Stimulated activated naive B cell treated with anti-CD40 and anti-IgM and Interleukin-4, amounts not matched to agents 10 μg/mL and 1 μg/mL and 100 μg/mL, for 72 hours (primary cell): Measurements from ENCODE around the gene CDHR1.
A peak's percentile ranks its signal among the peaks of the same experiment; 100 is the strongest.

Experiments used
- ATAC-seq, 2 donors: fragments of 150-1000 bp; cut with Tn5 transposase; replicated peaks; 2 replicates each; pipeline ENCODE4 v1.10.0; 2021; ENCODE audit warnings: moderate library complexity in 1 of 2
- DNase-seq: peaks from one replicate; pipeline ENCODE4 v3.0.0; 2021
- H3K27ac Mint-ChIP-seq: one replicate; pipeline ENCODE4 v1.8.0; 2022; ENCODE audit warnings: mild to moderate bottlenecking, mixed read lengths
- H3K27me3 Mint-ChIP-seq, 2 donors: one replicate each; pipeline ENCODE4 v1.8.0; 2022; ENCODE audit warnings: mixed read lengths in 2 of 2
- H3K36me3 Mint-ChIP-seq, 2 donors: one replicate each; pipeline ENCODE4 v1.8.0; 2022; ENCODE audit warnings: mixed read lengths in 2 of 2, mild to moderate bottlenecking in 1 of 2
- H3K4me1 Mint-ChIP-seq, 2 donors: one replicate each; pipeline ENCODE4 v1.8.0; 2022; ENCODE audit warnings: mixed read lengths in 2 of 2, mild to moderate bottlenecking in 1 of 2
- H3K4me3 Mint-ChIP-seq, 2 donors: one replicate each; pipeline ENCODE4 v1.8.0; 2022; ENCODE audit warnings: mild to moderate bottlenecking in 2 of 2, mixed read lengths in 2 of 2, moderate library complexity in 1 of 2
- H3K9me3 Mint-ChIP-seq, 2 donors: one replicate each; pipeline ENCODE4 v1.8.0; 2022; ENCODE audit warnings: mixed read lengths in 2 of 2, mild to moderate bottlenecking in 1 of 2

CDHR1 gene

GRCh38 chr10:84214612-84215235 lies 20.4 kb downstream of the CDHR1 start:
- Mint-ChIP-seq H3K9me3 (peaks cover 4 to 7% of the 10 kb centered on the region in 2 donors), H3K27ac (no peak overlapping the region), H3K4me3 (peak overlapping the region in 1 of 2 donors; percentile 30), H3K4me1 (peaks cover 0 to 2% of the 10 kb centered on the region in 2 donors), H3K36me3 (no peaks in the 10 kb centered on the region), H3K27me3 (peaks cover 8 to 18% of the 10 kb centered on the region in 2 donors)
- peak; percentile 58 to 82 for ATAC-seq
- DNase-seq: peak; percentile 13

DNA sequence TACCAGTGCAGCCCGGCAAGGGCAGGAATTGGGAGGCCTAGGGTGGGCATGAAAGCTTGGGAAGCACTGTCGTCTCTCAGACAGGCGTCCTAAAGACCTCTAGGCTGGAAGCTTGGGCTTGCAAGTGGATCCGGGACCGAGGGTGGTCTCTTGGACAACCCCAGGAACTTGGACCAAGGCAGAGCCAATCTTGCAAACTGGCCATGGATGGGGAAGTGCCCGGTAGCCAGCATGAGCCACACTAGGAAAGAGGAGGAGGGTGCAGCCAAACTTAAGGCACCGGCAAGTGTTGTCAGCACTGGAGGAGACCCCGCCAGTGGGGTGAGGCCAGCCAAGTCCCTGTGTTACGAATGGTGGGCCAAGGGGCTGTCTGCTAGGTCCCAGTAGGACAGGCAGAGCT lies 22.5 kb downstream of the CDHR1 start:
- H3K36me3 Mint-ChIP-seq: no peaks in the 10 kb centered on the region
- peaks cover 13 to 22% of the 10 kb centered on the region in 2 donors for H3K27me3 Mint-ChIP-seq
- ATAC-seq: no peak
- H3K9me3 Mint-ChIP-seq: peaks cover 4 to 7% of the 10 kb centered on the region in 2 donors
- DNase-seq: no peak
- no peak overlapping the region for H3K27ac Mint-ChIP-seq
- H3K4me1 Mint-ChIP-seq: peaks cover 0 to 2% of the 10 kb centered on the region in 2 donors
- no peak overlapping the region for H3K4me3 Mint-ChIP-seq

DNA sequence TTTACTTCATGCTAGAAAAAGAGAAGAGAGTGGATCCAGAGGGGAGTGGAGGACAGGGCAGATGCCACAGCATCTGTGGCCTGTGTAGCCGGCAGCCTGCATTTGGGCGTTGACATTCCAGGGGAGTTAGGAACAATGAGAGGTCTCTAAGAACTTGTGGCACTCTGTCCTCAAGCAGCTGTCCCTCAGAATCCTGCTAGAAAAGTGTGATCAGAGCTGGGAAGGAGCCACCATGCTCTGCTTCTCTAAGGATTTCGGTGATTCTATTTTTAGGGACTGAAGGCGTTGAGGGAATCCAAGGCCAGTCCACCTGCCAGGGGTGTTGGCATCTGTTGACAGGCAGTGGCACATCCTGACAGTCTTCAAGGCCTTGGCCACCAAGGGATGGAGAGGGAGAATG lies 23.4 kb downstream of the CDHR1 start:
- H3K36me3 Mint-ChIP-seq: no peaks in the 10 kb centered on the region
- no peak overlapping the region for H3K4me3 Mint-ChIP-seq
- H3K27me3 Mint-ChIP-seq: peaks cover 13 to 25% of the 10 kb centered on the region in 2 donors
- H3K4me1 Mint-ChIP-seq: peaks cover 0 to 2% of the 10 kb centered on the region in 2 donors
- ATAC-seq (no peak), DNase-seq (no peak)
- H3K27ac Mint-ChIP-seq: no peak overlapping the region
- H3K9me3 Mint-ChIP-seq: peaks cover 4 to 7% of the 10 kb centered on the region in 2 donors

DNA sequence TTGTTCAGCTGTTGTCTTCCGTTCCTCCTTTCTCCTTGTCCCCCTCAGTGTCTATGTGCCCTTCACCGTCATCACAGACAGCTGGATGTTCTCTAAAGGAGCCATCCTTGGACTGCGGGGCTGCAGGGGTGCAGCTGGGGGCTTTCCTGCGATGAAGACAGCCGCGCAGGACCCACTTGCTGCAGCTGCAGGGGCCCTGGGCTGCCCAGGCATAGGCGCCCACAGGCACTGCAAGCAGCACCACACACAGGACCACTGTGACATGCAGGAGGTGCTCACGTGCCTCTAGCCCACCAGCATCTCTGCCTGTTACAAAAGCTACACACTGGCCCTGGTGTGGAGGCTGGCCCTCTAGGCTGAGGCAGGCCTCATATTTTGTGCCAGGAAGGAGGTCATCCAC lies 27.6 kb downstream of the CDHR1 start:
- Mint-ChIP-seq H3K27me3 (peaks cover 24 to 25% of the 10 kb centered on the region in 2 donors), H3K4me1 (no peaks in the 10 kb centered on the region), H3K9me3 (peaks cover 4 to 7% of the 10 kb centered on the region in 2 donors), H3K36me3 (no peaks in the 10 kb centered on the region), H3K27ac (no peak overlapping the region), H3K4me3 (no peak overlapping the region)
- DNase-seq (no peak), ATAC-seq (no peak)

DNA sequence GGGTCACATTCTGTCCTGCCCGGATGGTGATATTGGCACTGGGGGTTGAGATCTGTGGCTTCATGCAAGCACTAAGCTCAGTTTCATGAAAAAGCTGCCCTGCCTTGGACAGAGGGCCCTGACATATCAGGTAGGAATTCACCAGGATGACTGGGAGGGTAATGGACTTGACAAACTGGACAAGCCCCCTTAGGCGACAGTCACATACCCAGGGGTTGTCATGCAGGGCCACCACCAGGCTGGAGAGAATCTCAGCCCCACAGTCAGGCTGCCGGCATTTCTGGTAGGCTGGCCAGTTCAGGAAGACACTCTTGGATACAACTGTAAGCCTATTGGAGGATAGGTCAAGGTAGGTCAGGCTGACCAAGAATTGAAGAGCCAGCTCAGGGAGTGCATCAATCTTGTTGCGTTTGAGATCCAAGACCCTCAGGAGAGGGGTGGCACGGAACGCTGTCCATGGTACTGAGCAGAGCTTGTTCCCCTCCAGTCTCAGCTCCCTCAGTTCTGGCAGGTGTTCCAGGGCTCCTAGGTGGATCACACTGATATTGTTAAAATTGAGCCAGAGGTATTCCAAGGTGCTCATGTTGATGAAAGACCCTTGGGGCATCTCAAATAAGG lies 30.2 kb downstream of the CDHR1 start:
- DNase-seq (no peak), ATAC-seq (no peak)
- no peak overlapping the region for H3K4me3 Mint-ChIP-seq

GRCh38 chr10:84225427-84226173 lies 31.3 kb downstream of the CDHR1 start, which contains the start of gene LRIT2:
Gene LRIT2 (minus strand): TSS chr10:84225544. CDS start chr10:84225520, 24 bp downstream.
- Mint-ChIP-seq H3K27me3 (peaks cover 16 to 35% of the 10 kb centered on the region in 2 donors), H3K9me3 (peaks cover 0 to 5% of the 10 kb centered on the region in 2 donors), H3K36me3 (no peaks in the 10 kb centered on the region), H3K4me1 (no peaks in the 10 kb centered on the region), H3K4me3 (no peak within 1 kb of the TSS), H3K27ac (no peak within 1 kb of the TSS)
- DNase-seq (no peak), ATAC-seq (no peak)

More for the DNA sequence above, 30.2 kb downstream of the CDHR1 start:
- peaks cover 2 to 5% of the 10 kb centered on the region in 2 donors for H3K9me3 Mint-ChIP-seq
- no peak overlapping the region for H3K27ac Mint-ChIP-seq
- H3K27me3 Mint-ChIP-seq: peaks cover 16 to 37% of the 10 kb centered on the region in 2 donors
- no peaks in the 10 kb centered on the region for H3K4me1 Mint-ChIP-seq
- no peaks in the 10 kb centered on the region for H3K36me3 Mint-ChIP-seq

- DNase-seq: no peak
- Mint-ChIP-seq H3K9me3 (peaks cover 0 to 5% of the 10 kb centered on the region in 2 donors), H3K27me3 (peaks cover 14 to 29% of the 10 kb centered on the region in 2 donors), H3K4me1 (no peaks in the 10 kb centered on the region), H3K36me3 (no peaks in the 10 kb centered on the region), H3K27ac (no peak overlapping the region), H3K4me3 (no peak overlapping the region)
- no peak for ATAC-seq
These were observed 32.3 kb downstream of the CDHR1 start for GRCh38 chr10:84226616-84227015.

DNA sequence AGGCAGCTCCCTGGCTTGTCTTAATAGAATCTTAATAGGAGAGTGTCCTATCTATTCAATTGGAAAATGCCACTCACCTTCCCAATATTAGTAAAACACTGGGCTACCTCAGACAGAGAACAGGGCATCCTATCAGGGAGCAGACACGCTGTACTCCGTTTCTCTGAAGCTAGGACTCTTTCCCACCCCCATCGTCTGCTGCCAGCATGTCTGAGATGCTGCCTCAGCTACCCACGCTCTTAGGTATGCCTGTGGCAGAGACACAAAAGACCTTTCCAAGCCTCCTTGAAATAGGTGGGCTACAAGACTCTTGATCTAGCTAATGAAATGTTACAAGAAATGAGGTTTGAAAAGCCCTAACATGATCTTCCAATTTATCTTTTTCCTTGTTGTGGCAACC lies 33.5 kb downstream of the CDHR1 start:
- H3K4me3 Mint-ChIP-seq: no peak overlapping the region
- H3K9me3 Mint-ChIP-seq: peaks cover 0 to 5% of the 10 kb centered on the region in 2 donors
- peaks cover 13 to 35% of the 10 kb centered on the region in 2 donors for H3K27me3 Mint-ChIP-seq
- no peak overlapping the region for H3K27ac Mint-ChIP-seq
- ATAC-seq: no peak
- DNase-seq: no peak
- no peaks in the 10 kb centered on the region for H3K36me3 Mint-ChIP-seq
- no peaks in the 10 kb centered on the region for H3K4me1 Mint-ChIP-seq

- ATAC-seq: no peak
- H3K27ac Mint-ChIP-seq: no peak overlapping the region
- DNase-seq: no peak
- peaks cover 9 to 21% of the 10 kb centered on the region in 2 donors for H3K27me3 Mint-ChIP-seq
- H3K4me1 Mint-ChIP-seq: no peaks in the 10 kb centered on the region
- no peak overlapping the region for H3K4me3 Mint-ChIP-seq
- H3K36me3 Mint-ChIP-seq: no peaks in the 10 kb centered on the region
- peaks cover 0 to 5% of the 10 kb centered on the region in 2 donors for H3K9me3 Mint-ChIP-seq
These were observed 36.0 kb downstream of the CDHR1 start for GRCh38 chr10:84230359-84230758.

GRCh38 chr10:84232376-84232775 lies 38.0 kb downstream of the CDHR1 start:
- ATAC-seq: no peak
- Mint-ChIP-seq H3K27me3 (peaks cover 13 to 30% of the 10 kb centered on the region in 2 donors), H3K4me3 (no peak overlapping the region)

DNA sequence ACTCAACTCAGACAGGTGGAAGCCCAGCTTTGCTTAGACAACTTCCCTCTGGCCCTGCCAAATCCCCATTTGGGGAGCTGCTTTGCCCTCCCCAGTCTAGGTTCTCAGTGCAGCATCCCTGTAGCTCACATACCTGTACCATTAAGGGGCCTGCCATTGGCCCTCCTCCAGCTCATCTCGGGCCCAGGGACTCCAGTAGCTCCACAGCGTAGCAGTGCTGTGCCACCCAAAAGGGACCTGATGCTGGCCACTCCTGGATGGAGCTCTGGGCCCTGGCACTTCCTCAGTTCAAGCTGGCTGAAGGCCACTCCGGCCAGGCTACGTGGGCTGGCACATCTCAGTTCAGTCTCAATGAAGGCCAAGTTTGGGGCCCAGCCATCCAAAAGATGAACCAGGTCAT lies 39.6 kb downstream of the CDHR1 start:
- Mint-ChIP-seq H3K27me3 (peaks cover 17 to 19% of the 10 kb centered on the region in 2 donors), H3K4me1 (no peaks in the 10 kb centered on the region), H3K36me3 (no peaks in the 10 kb centered on the region), H3K4me3 (no peak overlapping the region), H3K27ac (no peak overlapping the region), H3K9me3 (peaks cover 0 to 1% of the 10 kb centered on the region in 2 donors)
- DNase-seq (no peak), ATAC-seq (no peak)

More at GRCh38 chr10:84232376-84232775, 38.0 kb downstream of the CDHR1 start:
- peaks cover 0 to 5% of the 10 kb centered on the region in 2 donors for H3K9me3 Mint-ChIP-seq
- no peaks in the 10 kb centered on the region for H3K4me1 Mint-ChIP-seq
- no peak overlapping the region for H3K27ac Mint-ChIP-seq
- H3K36me3 Mint-ChIP-seq: no peaks in the 10 kb centered on the region
- DNase-seq: no peak

DNA sequence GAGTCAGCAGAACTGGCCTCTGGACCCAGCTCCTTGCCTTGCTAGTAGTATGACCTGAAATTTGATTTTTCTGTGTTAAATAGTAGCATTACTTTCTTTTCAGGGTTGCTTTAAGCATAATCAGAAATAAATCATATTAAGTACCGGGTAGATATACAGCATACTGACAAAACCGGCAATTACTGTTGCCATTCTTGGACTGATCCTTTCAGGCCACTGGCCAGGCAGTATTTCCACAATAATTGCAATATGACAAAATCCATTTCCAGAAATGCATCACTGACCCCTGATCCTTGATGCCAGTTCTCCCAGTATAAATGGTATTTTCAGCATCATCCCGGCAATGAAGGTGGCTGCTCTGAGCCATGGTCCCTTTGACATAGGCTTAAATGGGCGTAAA lies 40.1 kb downstream of the CDHR1 start:
- ATAC-seq: no peak
- Mint-ChIP-seq H3K4me3 (no peak overlapping the region), H3K27ac (no peak overlapping the region), H3K9me3 (no peaks in the 10 kb centered on the region), H3K27me3 (peaks cover 17 to 22% of the 10 kb centered on the region in 2 donors), H3K36me3 (no peaks in the 10 kb centered on the region), H3K4me1 (no peaks in the 10 kb centered on the region)
- no peak for DNase-seq

DNA sequence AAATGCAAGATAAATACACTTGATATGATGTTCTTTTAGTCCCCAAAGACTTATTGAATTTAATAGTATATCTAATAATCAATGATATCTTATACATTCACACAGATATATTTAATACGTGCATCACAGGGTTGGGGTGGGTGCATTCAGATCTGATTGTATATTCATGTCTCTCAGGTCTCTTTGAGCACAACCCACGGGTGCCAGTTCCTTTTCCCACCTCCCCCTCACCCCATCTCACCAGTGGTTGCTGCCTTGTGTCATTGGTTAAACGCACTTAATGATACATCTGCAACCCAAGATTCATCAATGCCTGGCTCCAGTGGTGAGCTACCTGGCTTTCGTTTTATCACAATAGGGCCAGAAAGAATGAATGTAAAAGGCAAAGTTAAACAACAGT lies 40.8 kb downstream of the CDHR1 start:
- Mint-ChIP-seq H3K27ac (no peak overlapping the region), H3K9me3 (no peaks in the 10 kb centered on the region), H3K4me3 (no peak overlapping the region), H3K27me3 (peaks cover 17 to 23% of the 10 kb centered on the region in 2 donors), H3K36me3 (no peaks in the 10 kb centered on the region), H3K4me1 (no peaks in the 10 kb centered on the region)
- DNase-seq: no peak
- no peak for ATAC-seq

- Mint-ChIP-seq H3K4me1 (no peaks in the 10 kb centered on the region), H3K36me3 (no peaks in the 10 kb centered on the region), H3K27ac (no peak overlapping the region), H3K9me3 (no peaks in the 10 kb centered on the region), H3K4me3 (no peak overlapping the region), H3K27me3 (peaks cover 17 to 23% of the 10 kb centered on the region in 2 donors)
- DNase-seq (no peak), ATAC-seq (no peak)
These were observed 42.5 kb downstream of the CDHR1 start for GRCh38 chr10:84236807-84237198.
